HEK293 (cell line): ENCODE results near the gene TCEANC2.
A peak's percentile ranks its signal among the peaks of the same experiment; 100 is the strongest.

Experiments
- CTCF ChIA-PET: fragments of 350-600 bp; formaldehyde crosslinking; extraction: SDS; loops from one replicate; lab custom pipeline; 2021; ENCODE audit warnings: antibody characterized with exemption; lab: Yijun Ruan, JAX
- POLR2A ChIA-PET: fragments of 300-600 bp; formaldehyde crosslinking; extraction: SDS; loops from one replicate; lab custom pipeline; 2020; ENCODE audit warnings: antibody characterized with exemption, inconsistent platforms; lab: Yijun Ruan, JAX
- H3K27ac ChIP-seq: fragments of 200-500 bp; sonication (Bioruptor generic); 2 replicates; pipeline ENCODE4 v1.5.1; 2014; ENCODE audit warnings: low read depth, low read length, control low read depth, inconsistent platforms; ENCODE audit errors: extremely low read depth
- H3K36me3 ChIP-seq, 2 experiments: fragments of 200-500 bp in 1 of 2; sonication (Bioruptor generic) in 1 of 2; 1 replicate in 1 of 2; 2 replicates in 1 of 2; pipeline ENCODE4 v1.5.1; 2014 to 2017; ENCODE audit warnings: inconsistent platforms in 2 of 2, low read length in 2 of 2; ENCODE audit not compliant: control insufficient read depth in 2 of 2, insufficient read depth in 1 of 2
- H3K4me1 ChIP-seq: fragments of 200-500 bp; sonication (Bioruptor generic); 2 replicates; pipeline ENCODE4 v1.5.1; 2014; ENCODE audit warnings: mild to moderate bottlenecking, low read length, inconsistent platforms; ENCODE audit not compliant: control insufficient read depth, insufficient read depth
- H3K4me3 ChIP-seq: 2 replicates; pipeline ENCODE4 v1.5.1; 2011; ENCODE audit warnings: low read depth, mild to moderate bottlenecking, control low read depth, low read length, moderate library complexity
- H3K9me3 ChIP-seq: fragments of 200-500 bp; sonication (Bioruptor generic); 2 replicates; pipeline ENCODE4 v1.5.1; 2014; ENCODE audit warnings: low read depth, low read length, inconsistent platforms; ENCODE audit not compliant: control insufficient read depth, insufficient read depth
- KLF17 ChIP-seq: fragments of 450-650 bp; formaldehyde crosslinking; IDR thresholded peaks from 2 replicates; pipeline ENCODE4 v1.5.1; 2016; ENCODE audit warnings: missing biosample characterization, missing genetic modification characterization
- MEIS1 ChIP-seq: sonication (generic); formaldehyde crosslinking; IDR thresholded peaks from 2 replicates; pipeline ENCODE4 v1.8.1; 2022; ENCODE audit warnings: missing genetic modification reagents, mild to moderate bottlenecking, borderline replicate concordance
- MYNN ChIP-seq: fragments of 450-650 bp; formaldehyde crosslinking; IDR thresholded peaks from 2 replicates; pipeline ENCODE4 v1.5.1; 2016; ENCODE audit warnings: missing biosample characterization, missing genetic modification characterization, borderline replicate concordance
- PRDM1 ChIP-seq: fragments of 450-650 bp; formaldehyde crosslinking; IDR thresholded peaks from 2 replicates; pipeline ENCODE4; 2016; ENCODE audit warnings: missing biosample characterization, missing genetic modification characterization
- RBAK ChIP-seq: fragments of 450-650 bp; formaldehyde crosslinking; IDR thresholded peaks from 2 replicates; pipeline ENCODE4 v1.5.1; 2016; ENCODE audit warnings: missing biosample characterization, missing genetic modification characterization
- SCRT2 ChIP-seq: fragments of 450-650 bp; formaldehyde crosslinking; IDR thresholded peaks from 2 replicates; pipeline ENCODE4 v1.5.1; 2016; ENCODE audit warnings: missing biosample characterization, missing genetic modification characterization
- TRIM28 ChIP-seq: IDR thresholded peaks from 2 replicates; pipeline ENCODE4 v1.6.1; 2011; ENCODE audit warnings: low read length, control low read depth, borderline replicate concordance
- TSHZ1 ChIP-seq: fragments of 450-650 bp; formaldehyde crosslinking; IDR thresholded peaks from 2 replicates; pipeline ENCODE4 v1.5.1; 2016; ENCODE audit warnings: missing biosample characterization, missing genetic modification characterization, borderline replicate concordance
- ZBTB26 ChIP-seq: fragments of 450-650 bp; formaldehyde crosslinking; optimal IDR thresholded peaks from 2 replicates; pipeline ENCODE3; 2016; ENCODE audit warnings: missing biosample characterization, mild to moderate bottlenecking, missing genetic modification characterization
- ZBTB48 ChIP-seq: fragments of 450-650 bp; formaldehyde crosslinking; IDR thresholded peaks from 2 replicates; pipeline ENCODE4 v1.5.1; 2016; ENCODE audit warnings: missing biosample characterization, missing genetic modification characterization
- ZNF112 ChIP-seq: fragments of 450-650 bp; formaldehyde crosslinking; IDR thresholded peaks from 2 replicates; pipeline ENCODE4 v1.5.0; 2017; ENCODE audit warnings: missing biosample characterization, missing genetic modification characterization
- ZNF133 ChIP-seq: fragments of 450-650 bp; formaldehyde crosslinking; IDR thresholded peaks from 2 replicates; pipeline ENCODE4 v1.5.1; 2016; ENCODE audit warnings: missing biosample characterization, missing genetic modification characterization
- ZNF2 ChIP-seq: fragments of 450-650 bp; formaldehyde crosslinking; IDR thresholded peaks from 2 replicates; pipeline ENCODE4 v1.5.1; 2016; ENCODE audit warnings: missing biosample characterization, missing genetic modification characterization
- ZNF362 ChIP-seq: fragments of 450-650 bp; formaldehyde crosslinking; IDR thresholded peaks from 2 replicates; pipeline ENCODE4 v1.5.1; 2016; ENCODE audit warnings: missing biosample characterization, missing genetic modification characterization
- ZNF366 ChIP-seq: fragments of 450-650 bp; formaldehyde crosslinking; conservative IDR thresholded peaks from 2 replicates; pipeline ENCODE4 v1.5.1; 2016; ENCODE audit warnings: missing biosample characterization, missing genetic modification characterization
- ZNF473 ChIP-seq: fragments of 450-650 bp; formaldehyde crosslinking; IDR thresholded peaks from 2 replicates; pipeline ENCODE4 v1.5.1; 2017; ENCODE audit warnings: missing biosample characterization, missing genetic modification characterization
- ZNF48 ChIP-seq: fragments of 450-650 bp; formaldehyde crosslinking; IDR thresholded peaks from 2 replicates; pipeline ENCODE4 v1.5.1; 2016; ENCODE audit warnings: missing biosample characterization, missing genetic modification characterization
- ZNF488 ChIP-seq: fragments of 450-650 bp; formaldehyde crosslinking; IDR thresholded peaks from 2 replicates; pipeline ENCODE4 v1.5.1; 2016; ENCODE audit warnings: missing biosample characterization, missing genetic modification characterization
- ZNF513 ChIP-seq: fragments of 450-650 bp; IDR thresholded peaks from 2 replicates; pipeline ENCODE4 v1.5.1; 2018; ENCODE audit warnings: missing biosample characterization, missing genetic modification characterization
- ZNF521 ChIP-seq: fragments of 450-650 bp; formaldehyde crosslinking; IDR thresholded peaks from 2 replicates; pipeline ENCODE4 v1.5.1; 2017; ENCODE audit warnings: missing biosample characterization, mild to moderate bottlenecking, missing genetic modification characterization
- ZNF555 ChIP-seq: fragments of 450-650 bp; formaldehyde crosslinking; conservative IDR thresholded peaks from 2 replicates; pipeline ENCODE4 v1.5.1; 2017; ENCODE audit warnings: missing biosample characterization, mild to moderate bottlenecking, missing genetic modification characterization, inconsistent platforms
- ZNF571 ChIP-seq: fragments of 450-650 bp; formaldehyde crosslinking; IDR thresholded peaks from 2 replicates; pipeline ENCODE4 v1.5.0; 2017; ENCODE audit warnings: missing biosample characterization, missing genetic modification characterization
- ZNF585B ChIP-seq: fragments of 450-650 bp; formaldehyde crosslinking; IDR thresholded peaks from 2 replicates; pipeline ENCODE4 v1.5.1; 2016; ENCODE audit warnings: missing biosample characterization, missing genetic modification characterization
- ZNF610 ChIP-seq: fragments of 450-650 bp; formaldehyde crosslinking; IDR thresholded peaks from 2 replicates; pipeline ENCODE4 v1.5.1; 2016; ENCODE audit warnings: missing biosample characterization, missing genetic modification characterization, borderline replicate concordance
- ZNF785 ChIP-seq: fragments of 450-650 bp; formaldehyde crosslinking; IDR thresholded peaks from 2 replicates; pipeline ENCODE4 v1.5.1; 2016; ENCODE audit warnings: missing biosample characterization, missing genetic modification characterization
- ZNF792 ChIP-seq: fragments of 450-650 bp; formaldehyde crosslinking; IDR thresholded peaks from 2 replicates; pipeline ENCODE4 v1.5.1; 2016; ENCODE audit warnings: missing biosample characterization, missing genetic modification characterization

Gene TCEANC2

GRCh38 chr1:54051933-54052430 lies 1.4 kb upstream of the TCEANC2 start (continued):
- TF ChIP-seq PRDM1 (tag by site-specific recombination), result peak; percentile 63; the same call in 1 of the 2 replicates
- no peak for TF ChIP-seq ZBTB26 (tag by site-specific recombination)
- TF ChIP-seq TRIM28, result 0 out of 2 replicates have a peak, but pooled peaks have one; percentile 28
- TF ChIP-seq, all 188 proteins: peak for 8

- POLR2A ChIA-PET, result interaction anchor here (0.8 to 3.7 kb wide), 6 partner anchors 9 to 197 kb away, joined by 3 to 20 read pairs (median 4); partner anchors contain the start of genes IFT25 and LRRC42
- TF ChIP-seq ZNF571 (tag by site-specific recombination) (no peak), ZNF112 (tag by site-specific recombination) (no peak), TSHZ1 (tag by site-specific recombination) (no peak), ZNF473 (tag by site-specific recombination) (no peak), ZNF488 (tag by site-specific recombination) (no peak), SCRT2 (tag by site-specific recombination) (no peak), ZNF362 (tag by site-specific recombination) (no peak), ZBTB26 (tag by site-specific recombination) (no peak), ZNF555 (tag by site-specific recombination) (no peak), KLF17 (tag by site-specific recombination) (peak; percentile 26; the same call in 1 of the 2 replicates), ZNF610 (no peak), ZNF2 (tag by site-specific recombination) (no peak), ZNF366 (tag by site-specific recombination) (no peak), ZNF792 (no peak), ZNF785 (tag by site-specific recombination) (no peak), ZNF48 (tag by site-specific recombination) (no peak), MYNN (tag by site-specific recombination) (no peak), ZBTB48 (tag by site-specific recombination) (peak; percentile 92), ZNF585B (tag by site-specific recombination) (no peak), ZNF513 (no peak), ZNF521 (tag by site-specific recombination) (no peak), ZNF133 (tag by site-specific recombination) (no peak), MEIS1 (CRISPR knock-in tag) (no peak), RBAK (tag by site-specific recombination) (no peak)
These were observed 926 bp upstream of the TCEANC2 start for GRCh38 chr1:54052431-54052933.

More at GRCh38 chr1:54052431-54052933, 926 bp upstream of the TCEANC2 start:
- CTCF ChIA-PET, result interaction anchor here (0.6 to 1.1 kb wide), 4 partner anchors 12 to 99 kb away, joined by 3 to 7 read pairs (median 3); no protein-coding TSS in a partner anchor
- H3K4me3 ChIP-seq, result peak overlapping the region; percentile 91
- peaks cover 10% of the 10 kb centered on the region for H3K4me1 ChIP-seq
- peak overlapping the region; percentile 62 for H3K27ac ChIP-seq
- H3K9me3 ChIP-seq, result no peaks in the 10 kb centered on the region
- peaks cover 0 to 9% of the 10 kb centered on the region in 2 experiments; a peak in 2 of 3 replicates for H3K36me3 ChIP-seq
